Liver (tissue), 5 donors: ENCODE measurements around the gene HPGD. TPM values are rescaled to one million over a fixed set of nuclear protein-coding genes. Genes with fewer than 3 reads are reported as not detected.

Experiments used
- FOXA1 ChIP-seq: IDR thresholded peaks from 2 replicates; pipeline ENCODE4 v1.6.1; 2016; ENCODE audit warnings: antibody characterized with exemption
- FOXA2 ChIP-seq: IDR thresholded peaks from 2 replicates; pipeline ENCODE4 v1.6.1; 2016; ENCODE audit warnings: antibody characterized with exemption
- GABPA ChIP-seq, 2 donors: IDR thresholded peaks in 1 of 2; conservative IDR thresholded peaks in 1 of 2; 2 replicates each; pipeline ENCODE4 v1.6.1; 2016; ENCODE audit warnings: antibody characterized with exemption in 2 of 2, mild to moderate bottlenecking in 1 of 2, moderate library complexity in 1 of 2
- HNF4G ChIP-seq: IDR thresholded peaks from 2 replicates; pipeline ENCODE4 v1.6.1; 2016; ENCODE audit warnings: antibody characterized with exemption
- JUND ChIP-seq, 2 donors: IDR thresholded peaks; 2 replicates each; pipeline ENCODE4 v1.6.1; 2016; ENCODE audit warnings: antibody characterized with exemption in 2 of 2
- RXRA ChIP-seq, 2 donors: IDR thresholded peaks; 2 replicates each; pipeline ENCODE4 v1.6.1; 2017 to 2018; ENCODE audit warnings: antibody characterized with exemption in 2 of 2, mild to moderate bottlenecking in 1 of 2
- YY1 ChIP-seq: IDR thresholded peaks from 2 replicates; pipeline ENCODE4 v1.6.1; 2016; ENCODE audit warnings: antibody characterized with exemption, mild to moderate bottlenecking
- polyA plus RNA-seq, 2 donors: library from polyadenylated mRNA; stranded (reverse) in 1 of 2; unstranded in 1 of 2; fragments of 200-250 nt in 1 of 2; fragments of >200 nt in 1 of 2; fragmentation: Nextera tagmentation in 1 of 2; extraction: Ambion mirVana in 1 of 2; gene quantifications; one replicate each; pipeline versions ENCODE4 v1.2.1 to v1.2.3, GENCODE V29; 2013 to 2015
- total RNA-seq, 2 donors: library from RNA; depleted of rRNA; stranded (reverse); fragments of >200 nt; gene quantifications; one replicate each; pipeline ENCODE4 v1.2.3, GENCODE V29; 2014
- TF ChIP-seq, protein P1 (sequence below): IDR thresholded peaks from 2 replicates; pipeline ENCODE4 v1.6.1; 2016; ENCODE audit warnings: antibody characterized with exemption, mild to moderate bottlenecking
- TF ChIP-seq, protein P2 (sequence below): fragments of 150-350 bp; IDR thresholded peaks from 2 replicates; pipeline ENCODE4 v1.5.1; 2017; ENCODE audit warnings: improper control_type of control experiment, low read depth, low read length; ENCODE audit not compliant: missing input control
- TF ChIP-seq, protein P3 (sequence below): IDR thresholded peaks from 2 replicates; pipeline ENCODE4 v1.6.1; 2016; ENCODE audit warnings: antibody characterized with exemption
- donor health status: healthy.
- donor health status: healthy.
- donor health status: healthy.

Gene HPGD
- total and polyA plus RNA-seq, 4 donors = 7.9 to 113 (median 57.1) TPM

DNA sequence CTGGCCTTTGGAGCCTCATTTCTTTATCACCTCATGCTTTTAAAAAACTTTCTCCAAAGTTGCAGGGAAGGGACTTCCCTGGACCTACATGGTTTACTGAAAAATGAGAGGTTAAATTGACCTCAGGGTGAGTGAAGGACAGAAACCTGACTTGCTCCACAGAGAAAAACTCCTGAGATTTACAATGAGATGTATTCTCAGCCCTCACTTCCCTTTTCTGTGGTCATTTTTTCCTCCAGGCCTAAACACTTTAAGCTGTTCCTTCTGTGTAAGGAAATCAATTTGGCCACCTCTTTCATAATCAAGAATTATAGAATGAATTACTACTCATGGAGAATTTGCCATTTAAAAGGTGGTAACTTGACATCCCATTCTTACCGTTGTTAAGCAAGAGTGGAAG, 77.9 kb downstream of the HPGD start (continued):
- TF ChIP-seq, protein P1, sequence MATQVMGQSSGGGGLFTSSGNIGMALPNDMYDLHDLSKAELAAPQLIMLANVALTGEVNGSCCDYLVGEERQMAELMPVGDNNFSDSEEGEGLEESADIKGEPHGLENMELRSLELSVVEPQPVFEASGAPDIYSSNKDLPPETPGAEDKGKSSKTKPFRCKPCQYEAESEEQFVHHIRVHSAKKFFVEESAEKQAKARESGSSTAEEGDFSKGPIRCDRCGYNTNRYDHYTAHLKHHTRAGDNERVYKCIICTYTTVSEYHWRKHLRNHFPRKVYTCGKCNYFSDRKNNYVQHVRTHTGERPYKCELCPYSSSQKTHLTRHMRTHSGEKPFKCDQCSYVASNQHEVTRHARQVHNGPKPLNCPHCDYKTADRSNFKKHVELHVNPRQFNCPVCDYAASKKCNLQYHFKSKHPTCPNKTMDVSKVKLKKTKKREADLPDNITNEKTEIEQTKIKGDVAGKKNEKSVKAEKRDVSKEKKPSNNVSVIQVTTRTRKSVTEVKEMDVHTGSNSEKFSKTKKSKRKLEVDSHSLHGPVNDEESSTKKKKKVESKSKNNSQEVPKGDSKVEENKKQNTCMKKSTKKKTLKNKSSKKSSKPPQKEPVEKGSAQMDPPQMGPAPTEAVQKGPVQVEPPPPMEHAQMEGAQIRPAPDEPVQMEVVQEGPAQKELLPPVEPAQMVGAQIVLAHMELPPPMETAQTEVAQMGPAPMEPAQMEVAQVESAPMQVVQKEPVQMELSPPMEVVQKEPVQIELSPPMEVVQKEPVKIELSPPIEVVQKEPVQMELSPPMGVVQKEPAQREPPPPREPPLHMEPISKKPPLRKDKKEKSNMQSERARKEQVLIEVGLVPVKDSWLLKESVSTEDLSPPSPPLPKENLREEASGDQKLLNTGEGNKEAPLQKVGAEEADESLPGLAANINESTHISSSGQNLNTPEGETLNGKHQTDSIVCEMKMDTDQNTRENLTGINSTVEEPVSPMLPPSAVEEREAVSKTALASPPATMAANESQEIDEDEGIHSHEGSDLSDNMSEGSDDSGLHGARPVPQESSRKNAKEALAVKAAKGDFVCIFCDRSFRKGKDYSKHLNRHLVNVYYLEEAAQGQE = no peak
- no peak for TF ChIP-seq YY1
- TF ChIP-seq JUND (IDR thresholded peaks at IDR 0.05) = no peak
- TF ChIP-seq, protein P2, sequence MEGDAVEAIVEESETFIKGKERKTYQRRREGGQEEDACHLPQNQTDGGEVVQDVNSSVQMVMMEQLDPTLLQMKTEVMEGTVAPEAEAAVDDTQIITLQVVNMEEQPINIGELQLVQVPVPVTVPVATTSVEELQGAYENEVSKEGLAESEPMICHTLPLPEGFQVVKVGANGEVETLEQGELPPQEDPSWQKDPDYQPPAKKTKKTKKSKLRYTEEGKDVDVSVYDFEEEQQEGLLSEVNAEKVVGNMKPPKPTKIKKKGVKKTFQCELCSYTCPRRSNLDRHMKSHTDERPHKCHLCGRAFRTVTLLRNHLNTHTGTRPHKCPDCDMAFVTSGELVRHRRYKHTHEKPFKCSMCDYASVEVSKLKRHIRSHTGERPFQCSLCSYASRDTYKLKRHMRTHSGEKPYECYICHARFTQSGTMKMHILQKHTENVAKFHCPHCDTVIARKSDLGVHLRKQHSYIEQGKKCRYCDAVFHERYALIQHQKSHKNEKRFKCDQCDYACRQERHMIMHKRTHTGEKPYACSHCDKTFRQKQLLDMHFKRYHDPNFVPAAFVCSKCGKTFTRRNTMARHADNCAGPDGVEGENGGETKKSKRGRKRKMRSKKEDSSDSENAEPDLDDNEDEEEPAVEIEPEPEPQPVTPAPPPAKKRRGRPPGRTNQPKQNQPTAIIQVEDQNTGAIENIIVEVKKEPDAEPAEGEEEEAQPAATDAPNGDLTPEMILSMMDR = no peak
- TF ChIP-seq FOXA2 = no peak
- no peak for TF ChIP-seq FOXA1
- TF ChIP-seq GABPA (IDR thresholded peaks at IDR 0.05 in 1 of 2, conservative IDR thresholded peaks at IDR 0.05 in 1 of 2) = no peak
- TF ChIP-seq, protein P3, sequence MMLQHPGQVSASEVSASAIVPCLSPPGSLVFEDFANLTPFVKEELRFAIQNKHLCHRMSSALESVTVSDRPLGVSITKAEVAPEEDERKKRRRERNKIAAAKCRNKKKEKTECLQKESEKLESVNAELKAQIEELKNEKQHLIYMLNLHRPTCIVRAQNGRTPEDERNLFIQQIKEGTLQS = no peak
- no peak for TF ChIP-seq RXRA (IDR thresholded peaks at IDR 0.05)
- TF ChIP-seq HNF4G = no peak

Other genes starting within 250 kb of the HPGD start
- gene FBXO8, start 238.8 kb downstream of the HPGD start, total RNA-seq = 10 to 100 TPM; 31.2 to 56.1 TPM
- gene FBXO8, start 238.8 kb downstream of the HPGD start, polyA plus RNA-seq = 10 to 100 TPM; 15.0 to 38.9 TPM
- 10 to 100 TPM in 1 of 2 donors, 1 to 10 TPM in 1; 9.6 to 18.7 TPM for gene CEP44, start 238.6 kb downstream of the HPGD start, total RNA-seq
- 1 to 10 TPM; 2.2 to 2.5 TPM for gene CEP44, start 238.6 kb downstream of the HPGD start, polyA plus RNA-seq